ENCODE data around the gene LRP3.
"Not testable (repeated sequence)": the region's sequence is repeated elsewhere in the genome, so short reads cannot be mapped to it uniquely, and the experiment has no call there.

The LRP3 gene

GRCh38 chr19:33203529-33203928 is 9.4 kb downstream of the LRP3 start:
- no peak for DNase-seq

DNA sequence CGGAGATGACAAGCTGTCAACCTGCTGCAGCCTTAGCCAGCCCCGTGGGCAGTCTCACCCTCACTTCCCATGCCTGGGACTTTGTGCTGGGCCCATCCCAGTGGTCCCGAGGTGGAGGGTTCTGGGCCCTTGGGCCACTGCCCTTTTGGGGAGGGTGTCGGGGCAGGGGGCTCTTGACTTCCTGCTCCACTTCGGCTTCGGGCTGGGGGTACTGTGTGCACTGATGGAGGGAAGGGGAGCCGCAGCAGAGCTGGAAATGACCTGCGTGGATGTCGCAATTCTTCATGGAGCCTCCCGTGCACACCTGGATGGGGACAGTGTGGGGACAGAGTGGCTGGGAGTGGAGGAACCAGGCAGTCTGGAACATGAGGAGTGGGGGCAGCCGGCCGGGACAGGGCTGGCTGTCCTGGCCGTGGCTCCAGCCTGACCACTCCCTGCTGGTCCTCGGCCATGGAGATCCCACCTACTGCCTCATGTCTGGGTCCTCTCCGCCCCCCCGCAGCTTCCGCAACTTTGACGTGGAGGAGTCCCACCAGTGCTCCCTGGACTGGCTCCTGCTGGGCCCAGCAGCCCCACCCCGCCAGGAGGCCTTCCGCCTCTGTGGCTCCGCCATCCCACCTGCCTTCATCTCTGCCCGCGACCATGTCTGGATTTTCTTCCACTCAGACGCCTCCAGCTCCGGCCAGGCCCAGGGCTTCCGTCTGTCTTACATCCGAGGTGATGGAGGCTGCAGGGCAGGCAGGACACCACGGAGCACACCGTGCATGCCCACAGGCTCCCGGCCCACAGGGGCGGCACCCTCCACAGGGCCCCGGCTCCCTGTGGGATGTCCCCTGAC is 10.2 kb downstream of the LRP3 start:
- DNase-seq, result no peak

- DNase-seq, result no peak
Observed at GRCh38 chr19:33205110-33205509, 11.0 kb downstream of the LRP3 start.

GRCh38 chr19:33205531-33206260 is 11.6 kb downstream of the LRP3 start:
- DNase-seq, result no peak

DNA sequence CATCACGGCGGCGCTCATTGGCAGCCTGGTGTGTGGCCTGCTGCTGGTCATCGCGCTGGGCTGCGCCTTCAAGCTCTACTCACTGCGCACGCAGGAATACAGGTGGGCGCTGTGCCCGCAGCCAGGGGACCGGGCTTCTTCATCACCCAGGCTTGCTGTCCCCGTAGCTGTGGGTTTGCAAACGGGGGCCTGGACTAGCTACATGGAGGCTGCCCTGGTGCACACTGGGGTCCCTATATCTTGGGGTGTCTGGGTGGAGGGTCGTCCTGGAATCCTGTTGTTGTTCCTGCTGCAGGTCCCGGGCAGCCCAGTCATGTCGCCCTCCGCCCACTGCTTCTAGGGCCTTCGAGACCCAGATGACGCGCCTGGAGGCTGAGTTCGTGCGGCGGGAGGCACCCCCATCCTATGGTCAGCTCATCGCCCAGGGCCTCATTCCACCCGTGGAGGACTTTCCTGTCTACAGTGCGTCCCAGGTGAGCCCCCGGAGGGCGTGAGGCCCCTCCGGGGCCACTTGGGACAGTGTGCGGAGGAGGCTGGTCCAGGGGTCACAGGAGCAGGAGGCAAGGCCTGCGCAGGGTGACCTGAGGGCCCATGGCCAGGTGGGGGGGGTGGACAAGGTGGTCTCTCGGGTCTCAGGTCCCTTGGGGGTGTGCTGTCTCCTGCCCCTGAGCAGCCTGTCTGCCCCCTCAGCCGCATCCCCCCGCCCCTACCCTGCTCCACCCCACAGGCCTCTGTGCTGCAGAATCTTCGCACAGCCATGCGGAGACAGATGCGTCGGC is 12.3 kb downstream of the LRP3 start:
- DNase-seq, result no peak

DNA sequence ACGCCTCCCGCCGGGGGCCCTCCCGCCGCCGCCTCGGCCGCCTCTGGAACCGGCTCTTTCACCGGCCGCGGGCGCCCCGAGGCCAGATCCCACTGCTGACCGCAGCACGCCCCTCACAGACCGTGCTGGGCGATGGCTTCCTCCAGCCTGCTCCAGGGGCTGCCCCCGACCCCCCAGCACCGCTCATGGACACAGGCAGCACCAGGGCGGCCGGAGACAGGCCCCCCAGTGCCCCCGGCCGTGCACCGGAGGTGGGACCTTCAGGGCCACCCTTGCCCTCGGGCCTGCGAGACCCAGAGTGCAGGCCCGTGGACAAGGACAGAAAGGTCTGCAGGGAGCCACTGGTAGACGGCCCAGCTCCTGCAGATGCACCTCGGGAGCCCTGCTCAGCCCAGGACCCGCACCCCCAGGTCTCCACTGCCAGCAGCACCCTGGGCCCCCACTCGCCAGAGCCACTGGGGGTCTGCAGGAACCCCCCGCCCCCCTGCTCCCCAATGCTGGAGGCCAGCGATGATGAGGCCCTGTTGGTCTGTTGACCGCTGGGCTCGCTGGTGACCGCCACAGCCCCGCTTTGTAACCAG is 13.0 kb downstream of the LRP3 start:
- DNase-seq, result no peak

DNA sequence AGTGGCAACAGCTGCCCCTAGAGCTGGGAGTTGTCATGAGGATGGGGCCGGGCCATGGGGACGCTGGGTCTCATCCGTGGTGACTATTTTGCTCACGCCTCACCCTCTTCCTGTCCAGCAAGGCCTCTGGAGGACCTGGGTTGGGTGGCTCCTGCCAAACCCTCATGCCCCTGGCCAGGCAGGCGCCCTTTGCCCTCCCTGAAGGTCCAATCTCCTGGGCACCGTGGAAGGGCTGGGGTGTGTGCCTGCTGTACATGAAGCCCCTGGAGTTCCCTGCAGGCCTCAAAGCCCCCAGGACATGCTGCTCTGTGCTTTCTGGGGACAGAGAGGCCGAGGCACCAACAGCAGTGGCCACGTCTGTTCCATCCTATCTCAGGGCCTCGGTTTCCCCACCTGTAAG is 13.8 kb downstream of the LRP3 start:
- no peak for DNase-seq

DNA sequence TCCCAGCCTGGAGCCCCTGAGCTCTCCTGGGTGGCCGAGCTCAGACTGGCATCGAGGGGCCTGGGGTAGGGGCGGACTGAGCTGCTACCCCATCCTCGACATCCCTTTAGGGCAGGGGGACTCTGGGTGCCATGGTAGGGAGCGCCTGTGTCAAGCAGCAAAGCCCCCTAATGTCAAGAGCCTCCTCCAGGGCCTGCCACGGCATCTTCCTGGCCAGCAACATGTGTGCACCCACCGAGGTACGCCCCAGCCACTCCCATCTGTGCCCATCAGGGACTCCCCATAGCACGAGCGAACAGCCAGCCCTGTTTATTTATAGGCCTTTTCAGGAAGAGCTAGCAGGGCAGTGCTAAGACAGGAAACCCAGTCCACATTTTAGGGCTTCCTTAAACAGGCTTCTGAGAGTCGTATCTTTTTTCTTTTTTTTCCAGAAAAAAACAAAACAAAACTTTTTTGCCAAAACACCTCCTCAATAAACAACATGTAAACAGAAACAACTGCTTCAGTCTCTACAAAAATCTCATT is 14.3 kb downstream of the LRP3 start:
- no peak for DNase-seq

- no peak for DNase-seq
Observed at GRCh38 chr19:33208904-33209849, 15.0 kb downstream of the LRP3 start.

DNA sequence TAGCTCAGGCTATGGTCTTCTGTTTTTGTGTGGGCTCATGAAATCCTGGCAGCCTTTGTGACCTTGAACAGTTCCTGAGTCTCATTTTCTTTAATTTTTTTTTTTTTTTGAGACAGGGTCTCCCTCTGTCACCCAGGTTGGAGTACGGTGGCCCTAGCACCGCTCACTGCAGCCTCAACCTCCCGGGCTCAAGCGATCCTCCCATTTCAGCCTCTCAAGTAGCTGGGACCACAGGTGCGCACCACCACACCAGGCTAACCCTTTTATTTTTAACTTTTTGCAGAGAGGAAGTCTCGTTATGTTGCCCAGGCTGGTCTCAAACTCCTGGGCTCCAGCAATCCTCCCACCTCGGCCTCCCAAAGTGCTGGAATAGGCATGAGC is 15.7 kb downstream of the LRP3 start:
- DNase-seq, result not testable (repeated sequence)

DNA sequence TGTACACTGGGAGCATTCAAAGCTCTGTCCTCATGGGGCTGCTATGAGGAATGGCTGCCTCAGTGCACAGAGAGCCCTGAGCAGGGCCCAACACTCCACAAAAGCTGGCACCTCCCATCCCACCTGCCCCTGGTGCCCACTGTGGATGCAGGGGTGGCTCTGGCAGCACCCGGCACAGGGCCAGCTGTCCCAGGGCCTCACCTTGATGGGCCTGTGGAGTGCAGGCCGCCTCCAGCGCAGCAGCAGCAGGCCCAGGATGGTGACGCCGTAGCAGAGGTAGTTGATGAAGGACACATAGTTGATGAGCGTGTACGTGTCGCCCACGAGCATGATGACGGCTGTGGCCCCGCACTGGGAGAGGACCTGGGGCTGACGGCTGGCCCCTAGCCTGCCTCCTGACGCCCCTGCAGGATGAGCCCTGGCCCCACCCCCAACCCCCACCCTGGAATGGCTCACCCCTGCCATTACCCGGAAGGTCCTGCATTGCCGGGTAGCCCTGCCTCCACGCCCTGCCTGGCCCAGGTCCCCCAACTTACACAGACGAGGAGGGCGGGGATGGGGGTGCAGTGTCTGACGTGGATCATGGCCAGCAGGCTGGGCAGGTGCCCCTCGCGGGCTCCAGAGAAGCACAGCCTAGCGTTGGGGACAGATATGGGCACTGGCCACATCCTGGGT is 16.3 kb downstream of the LRP3 start:
- no peak for DNase-seq

- DNase-seq, result no peak
Observed at GRCh38 chr19:33211794-33212435, 17.8 kb downstream of the LRP3 start.

DNA sequence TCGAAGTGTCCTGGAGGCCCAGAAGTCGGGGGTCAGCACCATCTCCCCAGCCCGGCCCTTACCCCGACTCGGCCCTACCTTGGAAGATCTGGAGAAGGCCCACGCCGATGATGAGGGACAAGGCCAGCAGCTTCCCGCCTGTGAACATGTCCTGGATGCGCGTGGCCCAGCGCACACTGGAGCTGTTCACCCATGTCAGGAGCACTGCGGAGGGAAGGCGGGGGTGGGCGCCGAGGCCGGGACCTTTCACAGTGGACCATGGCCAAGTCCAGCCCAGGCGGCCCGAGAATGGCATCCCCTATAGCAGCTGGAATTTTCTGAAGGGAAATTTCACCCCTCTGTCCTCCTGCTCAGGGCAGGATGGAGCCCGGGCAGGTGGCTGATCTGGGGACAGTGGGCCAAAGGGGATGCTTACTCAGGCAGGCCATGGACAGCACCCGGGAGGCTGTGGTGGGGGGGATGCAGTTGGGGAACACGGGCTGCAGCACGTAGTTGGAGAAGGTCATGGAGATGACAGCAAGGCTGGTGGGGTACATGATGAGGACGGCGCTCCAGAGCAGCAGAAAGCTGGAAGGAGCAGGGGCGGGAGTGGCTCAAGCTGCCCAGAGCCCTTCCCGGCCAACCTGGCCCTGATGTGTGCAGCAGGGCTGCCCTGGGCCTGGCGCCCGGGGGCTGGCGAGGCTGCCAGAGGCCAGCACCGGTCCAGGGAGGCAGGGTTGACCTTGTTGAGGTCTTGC is 18.5 kb downstream of the LRP3 start:
- DNase-seq, result no peak

DNA sequence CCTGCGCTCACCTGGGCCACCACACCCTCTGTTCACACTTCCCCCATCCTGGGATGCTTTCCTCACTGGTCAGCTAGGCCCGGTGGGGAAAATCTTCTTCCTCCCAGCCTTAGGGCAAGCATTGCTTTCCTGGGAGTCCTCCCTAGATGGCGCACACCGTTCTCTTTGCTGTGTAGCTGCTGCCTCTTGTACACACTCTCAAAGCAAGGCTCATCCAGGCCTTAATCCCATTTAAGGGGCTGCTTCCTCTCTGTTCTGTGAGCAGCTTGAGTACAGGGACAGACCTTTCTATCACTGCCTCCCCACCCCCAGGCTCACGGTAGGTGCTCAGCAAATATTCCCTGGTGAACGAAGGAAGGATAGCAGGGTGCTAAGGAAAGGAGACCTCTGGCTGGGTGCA is 20.5 kb downstream of the LRP3 start:
- DNase-seq, result peak; percentile 21

- DNase-seq, result no peak
Observed at GRCh38 chr19:33215438-33216197, 21.5 kb downstream of the LRP3 start.

DNA sequence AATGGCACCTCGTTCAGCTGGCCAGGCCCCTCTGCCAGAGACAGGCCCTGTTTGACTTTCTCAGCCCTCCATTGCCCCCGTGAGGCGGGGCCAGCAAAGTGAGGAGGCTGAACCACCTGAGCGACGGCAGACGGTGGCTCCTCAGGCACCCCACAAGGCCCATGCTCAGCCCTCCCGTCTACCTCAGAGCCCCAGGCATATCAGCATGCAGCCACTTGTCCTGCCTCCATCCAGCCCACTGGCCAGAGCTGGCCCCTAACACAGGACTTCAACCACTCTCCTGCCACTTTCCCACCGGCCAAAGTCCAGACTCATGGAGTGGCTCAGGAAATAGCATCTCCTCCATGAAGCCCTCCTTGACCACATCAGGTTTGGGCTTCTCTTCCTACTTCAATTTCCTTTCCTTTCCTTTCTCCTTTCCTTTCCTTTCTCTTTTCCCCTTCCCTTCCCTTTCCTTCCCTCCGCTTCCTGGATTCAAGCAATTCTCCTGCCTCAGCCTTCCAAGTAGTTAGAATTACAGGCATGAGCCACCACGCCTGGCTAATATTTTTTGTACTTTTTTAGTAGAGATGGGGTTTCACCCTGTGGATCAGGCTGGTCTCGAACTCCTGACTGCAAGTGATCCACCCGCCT is 22.2 kb downstream of the LRP3 start:
- no peak for DNase-seq

DNA sequence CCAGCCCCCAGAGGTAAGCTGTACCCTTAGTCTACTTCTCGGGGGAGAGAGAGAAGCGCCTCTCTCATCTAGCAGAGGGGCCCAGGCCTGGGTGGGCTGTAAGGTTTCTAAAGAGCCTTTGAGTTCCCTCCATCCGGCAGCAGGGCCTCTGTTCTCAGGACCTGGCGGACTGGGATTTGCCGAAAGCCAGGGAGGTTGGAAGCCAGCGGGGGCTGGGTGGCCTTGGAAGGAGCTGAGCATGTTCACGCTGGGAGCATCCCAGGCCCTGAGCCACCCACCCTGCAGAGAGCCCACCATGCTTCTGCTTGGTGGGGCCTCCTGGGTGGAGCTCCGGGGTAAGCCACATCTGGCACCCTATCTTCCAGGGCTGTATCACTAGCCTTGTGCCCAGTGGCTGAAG is 23.8 kb downstream of the LRP3 start:
- DNase-seq, result no peak

DNA sequence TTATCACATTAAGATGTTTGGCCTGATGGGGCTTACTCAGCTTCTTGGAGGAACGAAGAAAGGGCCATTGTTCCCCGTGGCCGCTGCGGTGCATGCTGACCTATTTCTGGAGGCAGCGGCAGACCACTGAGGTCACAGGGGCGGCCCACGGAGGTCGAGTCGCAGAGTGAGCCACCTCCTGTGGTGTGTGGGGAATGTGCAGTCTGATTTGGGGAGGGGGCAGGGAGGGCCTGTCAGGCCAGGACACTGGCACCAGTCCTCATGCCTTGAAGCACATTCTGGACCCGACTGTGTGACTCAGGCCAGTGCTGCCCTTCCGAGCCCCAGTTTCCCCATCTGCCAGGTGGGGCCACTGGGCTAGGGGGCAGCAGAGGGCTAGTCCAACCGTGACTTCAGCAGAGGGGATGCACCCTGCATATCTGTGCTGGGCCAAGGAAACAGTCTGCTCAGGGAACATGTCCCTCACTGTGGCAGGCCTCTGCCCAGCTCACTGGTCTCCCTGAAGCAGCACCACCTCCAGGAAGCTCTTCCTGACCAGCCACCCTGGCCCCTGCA is 25.2 kb downstream of the LRP3 start:
- no peak for DNase-seq

Data from EL (cell line).